Effector memory CD4-positive, alpha-beta T cell (primary cell): Measurements from ENCODE around the gene ABCG1.

Experiments used
- DNase-seq, 3 donors: peaks; one replicate each; pipeline ENCODE4 v3.0.0-alpha.2; 2020
- H3K27ac ChIP-seq: 2 replicates; pipeline ENCODE4 v1.7.0; 2013; ENCODE audit warnings: mild to moderate bottlenecking, low read length, moderate library complexity; ENCODE audit not compliant: insufficient read depth, poor library complexity, severe bottlenecking
- H3K27me3 ChIP-seq: replicated peaks from 2 replicates; pipeline ENCODE4 v1.7.0; 2013; ENCODE audit warnings: mild to moderate bottlenecking, low read length; ENCODE audit not compliant: insufficient read depth, control insufficient read depth, poor library complexity, severe bottlenecking
- H3K36me3 ChIP-seq: 2 replicates; pipeline ENCODE4 v1.7.0; 2013; ENCODE audit warnings: mild to moderate bottlenecking, low read length, moderate library complexity; ENCODE audit not compliant: control insufficient read depth, insufficient read depth
- H3K4me1 ChIP-seq: 2 replicates; pipeline ENCODE4 v1.7.0; 2013; ENCODE audit warnings: low read length, mild to moderate bottlenecking; ENCODE audit not compliant: control insufficient read depth, insufficient read depth, poor library complexity, severe bottlenecking
- H3K4me3 ChIP-seq: 2 replicates; pipeline ENCODE4 v1.7.0; 2013; ENCODE audit warnings: low read length, low read depth, mild to moderate bottlenecking; ENCODE audit not compliant: insufficient read depth, poor library complexity, severe bottlenecking
- H3K9me3 ChIP-seq: 2 replicates; pipeline ENCODE4 v1.7.0; 2013; ENCODE audit warnings: mild to moderate bottlenecking, low read length, moderate library complexity; ENCODE audit not compliant: control insufficient read depth

Gene ABCG1

GRCh38 chr21:42266971-42267556 is 48.1 kb downstream of the ABCG1 start:
- H3K27me3 ChIP-seq = no peaks in the 10 kb centered on the region
- peaks cover 27% of the 10 kb centered on the region for H3K4me1 ChIP-seq
- H3K36me3 ChIP-seq = peaks cover 10% of the 10 kb centered on the region
- no peaks in the 10 kb centered on the region for H3K9me3 ChIP-seq
- no peak overlapping the region for H3K4me3 ChIP-seq
- H3K27ac ChIP-seq = no peak overlapping the region
- peak in 2 of 3 donors; percentile 14 to 19 for DNase-seq

DNA sequence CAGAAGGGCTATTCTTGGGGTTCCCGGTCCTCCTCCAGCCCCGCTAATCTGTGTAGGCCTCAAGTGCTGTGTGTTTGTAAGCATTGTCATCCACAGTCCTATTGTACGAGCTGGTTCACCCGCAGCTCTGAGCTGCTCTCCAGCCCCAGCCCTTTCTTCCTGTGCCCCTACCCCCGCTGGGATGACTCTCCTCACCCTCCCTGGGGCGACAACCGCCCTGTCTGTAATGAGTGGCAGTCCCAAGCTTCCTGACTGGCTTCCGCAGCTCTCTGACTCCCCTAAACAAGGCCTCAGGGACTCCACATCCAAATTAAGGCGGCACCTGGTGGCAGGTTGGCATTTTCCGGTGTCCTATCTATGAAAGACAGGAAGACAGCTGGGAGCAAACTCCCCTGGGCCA is 50.4 kb downstream of the ABCG1 start:
- Histone ChIP-seq H3K4me1 (peaks cover 27% of the 10 kb centered on the region), H3K9me3 (no peaks in the 10 kb centered on the region), H3K27me3 (no peaks in the 10 kb centered on the region), H3K4me3 (no peak overlapping the region), H3K27ac (no peak overlapping the region), H3K36me3 (peaks cover 28% of the 10 kb centered on the region)
- no peak for DNase-seq

- no peak for DNase-seq
- H3K27ac ChIP-seq = no peak overlapping the region
- H3K4me1 ChIP-seq = peaks cover 27% of the 10 kb centered on the region
- H3K9me3 ChIP-seq = no peaks in the 10 kb centered on the region
- H3K36me3 ChIP-seq = peaks cover 40% of the 10 kb centered on the region
- no peaks in the 10 kb centered on the region for H3K27me3 ChIP-seq
- no peak overlapping the region for H3K4me3 ChIP-seq
Measured at GRCh38 chr21:42271065-42271464, 52.1 kb downstream of the ABCG1 start.

- peaks cover 46% of the 10 kb centered on the region for H3K36me3 ChIP-seq
- H3K9me3 ChIP-seq = no peaks in the 10 kb centered on the region
Measured at GRCh38 chr21:42272109-42272962, 53.4 kb downstream of the ABCG1 start.

DNA sequence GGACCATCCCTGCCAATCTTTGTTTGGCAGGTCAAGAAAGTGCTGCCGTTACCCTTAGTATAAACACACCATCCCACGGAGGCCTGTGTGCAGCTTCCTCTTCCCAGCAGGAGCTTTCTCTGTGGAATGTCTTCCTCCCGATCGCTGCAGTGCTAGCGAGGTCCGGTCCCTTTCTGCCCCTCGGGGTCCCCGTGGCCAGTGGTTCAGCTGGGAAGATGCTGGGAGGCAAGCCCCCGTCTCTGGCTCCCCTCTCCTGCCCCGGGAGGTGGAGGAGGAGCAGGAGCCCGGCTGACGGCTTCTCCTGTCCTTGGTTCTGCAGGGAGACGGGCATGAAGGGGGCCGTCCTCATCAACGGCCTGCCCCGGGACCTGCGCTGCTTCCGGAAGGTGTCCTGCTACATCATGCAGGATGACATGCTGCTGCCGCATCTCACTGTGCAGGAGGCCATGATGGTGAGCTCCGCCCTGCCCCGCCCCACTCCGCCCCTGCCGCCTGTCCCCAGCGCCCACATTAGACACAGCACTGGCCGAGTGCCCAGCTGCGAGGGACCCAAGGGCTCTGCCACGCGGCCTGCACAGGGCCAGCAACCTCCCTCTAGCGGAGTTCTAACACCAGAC is 54.2 kb downstream of the ABCG1 start:
- Histone ChIP-seq H3K36me3 (peaks cover 53% of the 10 kb centered on the region), H3K9me3 (no peaks in the 10 kb centered on the region), H3K27ac (no peak overlapping the region), H3K27me3 (no peaks in the 10 kb centered on the region), H3K4me3 (no peak overlapping the region), H3K4me1 (peaks cover 11% of the 10 kb centered on the region)
- DNase-seq = no peak

More at GRCh38 chr21:42272109-42272962, 53.4 kb downstream of the ABCG1 start:
- Histone ChIP-seq H3K27ac (no peak overlapping the region), H3K27me3 (no peaks in the 10 kb centered on the region), H3K4me3 (no peak overlapping the region), H3K4me1 (peaks cover 19% of the 10 kb centered on the region)
- DNase-seq = no peak

DNA sequence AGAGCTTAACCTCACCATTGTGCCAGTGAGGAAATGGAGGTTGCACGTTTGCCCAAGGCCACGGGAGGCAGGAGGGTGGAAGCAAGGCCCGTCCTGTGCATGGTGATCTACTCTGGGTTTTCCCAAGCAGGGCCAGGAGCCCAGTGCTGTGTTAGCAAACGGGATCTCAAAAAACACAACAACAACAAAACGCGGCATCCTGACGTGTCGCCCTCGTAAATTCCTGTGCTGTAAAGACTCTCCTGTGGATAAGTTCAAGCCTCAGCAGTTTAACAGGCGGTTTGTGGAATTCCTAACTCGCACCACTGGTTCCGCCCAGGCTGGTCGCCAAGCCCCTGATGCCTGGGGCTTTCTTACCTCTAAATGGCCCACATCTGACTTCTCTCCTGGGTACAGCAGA is 57.1 kb downstream of the ABCG1 start:
- H3K27me3 ChIP-seq = no peaks in the 10 kb centered on the region
- H3K4me1 ChIP-seq = no peaks in the 10 kb centered on the region
- H3K4me3 ChIP-seq = no peak overlapping the region
- DNase-seq = no peak
- H3K36me3 ChIP-seq = peaks cover 60% of the 10 kb centered on the region
- no peak overlapping the region for H3K27ac ChIP-seq
- no peaks in the 10 kb centered on the region for H3K9me3 ChIP-seq

- no peaks in the 10 kb centered on the region for H3K4me1 ChIP-seq
- no peaks in the 10 kb centered on the region for H3K9me3 ChIP-seq
- peaks cover 58% of the 10 kb centered on the region for H3K36me3 ChIP-seq
- no peaks in the 10 kb centered on the region for H3K27me3 ChIP-seq
- DNase-seq = no peak
- no peak overlapping the region for H3K4me3 ChIP-seq
- no peak overlapping the region for H3K27ac ChIP-seq
Measured at GRCh38 chr21:42276526-42277154, 57.7 kb downstream of the ABCG1 start.

GRCh38 chr21:42277593-42277992 is 58.7 kb downstream of the ABCG1 start:
- H3K27ac ChIP-seq = no peak overlapping the region
- no peaks in the 10 kb centered on the region for H3K27me3 ChIP-seq
- no peak overlapping the region for H3K4me3 ChIP-seq
- no peaks in the 10 kb centered on the region for H3K9me3 ChIP-seq
- H3K36me3 ChIP-seq = peaks cover 54% of the 10 kb centered on the region
- H3K4me1 ChIP-seq = no peaks in the 10 kb centered on the region
- no peak for DNase-seq

GRCh38 chr21:42278451-42279149 is 59.7 kb downstream of the ABCG1 start:
- H3K4me1 ChIP-seq = no peaks in the 10 kb centered on the region
- no peak overlapping the region for H3K27ac ChIP-seq
- H3K9me3 ChIP-seq = no peaks in the 10 kb centered on the region
- H3K36me3 ChIP-seq = peaks cover 45% of the 10 kb centered on the region
- DNase-seq = no peak
- H3K4me3 ChIP-seq = no peak overlapping the region
- no peaks in the 10 kb centered on the region for H3K27me3 ChIP-seq
